Adrenal gland (tissue), 5 donors: ENCODE results near the gene UBE2Q2.

Experiments
- POLR2A ChIP-seq, 2 donors: fragments of 450-650 bp; IDR thresholded peaks; one replicate each; pipeline ENCODE4 v1.6.1; 2017; ENCODE audit warnings: antibody characterized with exemption in 2 of 2, mild to moderate bottlenecking in 2 of 2, moderate library complexity in 1 of 2
- TF ChIP-seq, protein P1 (sequence below), 6 experiments: fragments of 450-650 bp in 4 of 6; fragments of 200-600 bp in 2 of 6; sonication (generic) in 1 of 6; IDR thresholded peaks; 1 replicate in 5 of 6; 2 replicates in 1 of 6; pipeline versions ENCODE4 v1.5.1 to v1.8.0; 2016 to 2021; ENCODE audit warnings: antibody characterized with exemption in 6 of 6, mild to moderate bottlenecking in 2 of 6, moderate library complexity in 1 of 6
- donor health status: DM: no; HTN: no; CAD: no.

DNA sequence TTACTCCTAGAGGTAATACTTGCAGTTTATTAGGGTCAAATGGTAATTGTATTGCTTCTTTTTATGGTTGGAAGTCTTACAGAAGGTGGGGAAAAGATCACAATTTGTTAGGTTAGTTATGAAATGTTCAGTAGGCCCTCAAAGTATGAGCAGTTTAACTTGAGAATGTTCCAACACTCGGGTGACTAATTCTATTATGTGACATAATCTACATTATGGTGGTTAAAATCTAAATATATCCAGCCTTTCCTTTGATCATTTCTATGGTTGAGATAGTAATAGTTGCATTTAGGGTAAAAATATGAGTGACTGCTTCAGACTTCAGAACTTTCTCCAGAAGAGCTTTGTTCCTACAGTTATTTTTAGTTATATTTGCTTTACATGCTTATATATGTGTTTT, 40.8 kb downstream of the UBE2Q2 start:
- TF ChIP-seq POLR2A (IDR thresholded peaks at IDR 0.05), result no peak
- TF ChIP-seq, protein P1, sequence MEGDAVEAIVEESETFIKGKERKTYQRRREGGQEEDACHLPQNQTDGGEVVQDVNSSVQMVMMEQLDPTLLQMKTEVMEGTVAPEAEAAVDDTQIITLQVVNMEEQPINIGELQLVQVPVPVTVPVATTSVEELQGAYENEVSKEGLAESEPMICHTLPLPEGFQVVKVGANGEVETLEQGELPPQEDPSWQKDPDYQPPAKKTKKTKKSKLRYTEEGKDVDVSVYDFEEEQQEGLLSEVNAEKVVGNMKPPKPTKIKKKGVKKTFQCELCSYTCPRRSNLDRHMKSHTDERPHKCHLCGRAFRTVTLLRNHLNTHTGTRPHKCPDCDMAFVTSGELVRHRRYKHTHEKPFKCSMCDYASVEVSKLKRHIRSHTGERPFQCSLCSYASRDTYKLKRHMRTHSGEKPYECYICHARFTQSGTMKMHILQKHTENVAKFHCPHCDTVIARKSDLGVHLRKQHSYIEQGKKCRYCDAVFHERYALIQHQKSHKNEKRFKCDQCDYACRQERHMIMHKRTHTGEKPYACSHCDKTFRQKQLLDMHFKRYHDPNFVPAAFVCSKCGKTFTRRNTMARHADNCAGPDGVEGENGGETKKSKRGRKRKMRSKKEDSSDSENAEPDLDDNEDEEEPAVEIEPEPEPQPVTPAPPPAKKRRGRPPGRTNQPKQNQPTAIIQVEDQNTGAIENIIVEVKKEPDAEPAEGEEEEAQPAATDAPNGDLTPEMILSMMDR (IDR thresholded peaks at IDR 0.05), result no peak
